NCI-H526 (cell line): ENCODE results near the gene TP63.
A peak's percentile ranks its signal among the peaks of the same experiment; 100 is the strongest.
"Not testable (repeated sequence)": the region's sequence is repeated elsewhere in the genome, so short reads cannot be mapped to it uniquely, and the experiment has no call there.

Experiments
- DNase-seq, 2 experiments: peaks; one replicate each; lab custom pipeline; 2025; lab: John Stamatoyannopoulos, UW

Gene TP63

GRCh38 chr3:189625572-189625971, 5.6 kb upstream of the TP63 start:
- DNase-seq: no peak

- DNase-seq: no peak
Observed at GRCh38 chr3:189626286-189626685, 4.9 kb upstream of the TP63 start.

GRCh38 chr3:189629803-189630455, 1.3 kb upstream of the TP63 start:
- no peak for DNase-seq

- DNase-seq: no peak
Observed at GRCh38 chr3:189630767-189631372, 319 bp upstream of the TP63 start.

GRCh38 chr3:189631409-189631808, 220 bp downstream of the TP63 start:
- no peak for DNase-seq

- no peak for DNase-seq
Observed at GRCh38 chr3:189632242-189632641, 1.1 kb downstream of the TP63 start.

GRCh38 chr3:189635339-189635738, 4.2 kb downstream of the TP63 start:
- DNase-seq: no peak

GRCh38 chr3:189636048-189636447, 4.9 kb downstream of the TP63 start:
- DNase-seq: no peak

- DNase-seq: no peak
Observed at GRCh38 chr3:189637750-189638149, 6.6 kb downstream of the TP63 start.

- no peak for DNase-seq
Observed at GRCh38 chr3:189638276-189639031, 7.3 kb downstream of the TP63 start.

GRCh38 chr3:189641776-189642175, 10.6 kb downstream of the TP63 start:
- DNase-seq: no peak

GRCh38 chr3:189646853-189647542, 15.8 kb downstream of the TP63 start:
- no peak for DNase-seq

- DNase-seq: peak in 1 of 2 experiments; percentile 5
Observed at GRCh38 chr3:189652042-189652441, 20.9 kb downstream of the TP63 start.

- no peak for DNase-seq
Observed at GRCh38 chr3:189655617-189656016, 24.4 kb downstream of the TP63 start.

GRCh38 chr3:189659571-189659970, 28.4 kb downstream of the TP63 start:
- no peak for DNase-seq

GRCh38 chr3:189664311-189664710, 33.1 kb downstream of the TP63 start:
- DNase-seq: no peak

- not testable (repeated sequence) for DNase-seq
Observed at GRCh38 chr3:189672346-189672745, 41.2 kb downstream of the TP63 start.

GRCh38 chr3:189673535-189673934, 42.3 kb downstream of the TP63 start:
- DNase-seq: no peak

- no peak for DNase-seq
Observed at GRCh38 chr3:189674249-189674913, 43.2 kb downstream of the TP63 start.

- no peak for DNase-seq
Observed at GRCh38 chr3:189677667-189678066, 46.5 kb downstream of the TP63 start.

- no peak for DNase-seq
Observed at GRCh38 chr3:189680723-189681122, 49.5 kb downstream of the TP63 start.
